Measurements from ENCODE around the gene CDCA4.
A peak's percentile ranks its signal among the peaks of the same experiment; 100 is the strongest.

The CDCA4 gene

DNA sequence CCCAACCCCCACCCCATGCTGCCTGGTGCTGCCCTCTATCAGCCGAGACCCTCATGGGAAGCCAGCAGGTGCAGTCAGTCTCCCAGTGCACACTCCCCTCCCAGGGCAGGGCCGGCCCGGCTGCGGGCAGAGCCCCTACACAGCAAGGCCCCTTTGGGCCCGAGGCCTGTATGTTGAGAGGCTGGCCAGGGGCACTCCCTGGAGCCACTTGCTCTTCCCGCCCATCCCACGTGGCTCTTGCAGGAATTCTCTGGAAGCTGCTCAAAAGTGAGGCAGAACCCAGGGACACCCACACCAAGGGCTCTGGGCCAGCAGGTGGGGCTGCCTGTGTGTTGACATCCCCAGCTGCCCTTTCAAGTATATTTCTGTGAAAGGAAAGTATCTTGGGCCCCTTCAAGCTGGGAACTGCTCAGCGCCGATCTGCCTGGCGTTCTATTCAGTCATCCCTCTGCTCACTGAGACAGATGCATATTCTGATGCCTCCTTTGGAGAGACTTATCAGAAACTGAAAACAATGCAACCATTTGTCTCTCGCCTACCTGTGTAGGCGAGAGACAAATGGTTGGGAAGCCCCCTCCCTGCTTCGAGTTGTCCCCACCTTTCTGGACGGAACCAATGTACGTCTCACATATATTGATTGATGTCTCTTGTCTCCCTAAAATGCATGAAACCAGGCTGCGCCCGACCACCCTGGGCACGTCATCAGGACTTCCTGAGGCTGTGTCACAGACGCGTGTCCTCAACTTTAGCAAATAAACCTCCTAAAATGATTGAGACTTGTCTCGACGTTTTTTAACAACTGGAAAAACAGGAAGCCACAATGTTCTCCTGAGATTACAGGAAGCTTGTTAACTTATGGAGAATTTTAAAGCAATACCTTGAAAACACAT, 38.4 kb upstream of the CDCA4 start:
- H3K79me2 ChIP-seq (ENCODE audit: control insufficient read depth, insufficient read depth, low read length, poor library complexity) = peaks cover 1% of the 10 kb centered on the region
- no peak overlapping the region for H3K9ac ChIP-seq (ENCODE audit: low read length)
- no peak overlapping the region for H3K4me3 ChIP-seq (ENCODE audit: low read depth, low read length)
- no peak overlapping the region for H4K8ac ChIP-seq (ENCODE audit: low read depth, low read length)
- no peak overlapping the region for H2AK5ac ChIP-seq (ENCODE audit: low read length)
- no peak overlapping the region for H3K4ac ChIP-seq (ENCODE audit: low read depth, low read length)
- no peak overlapping the region for H4K91ac ChIP-seq (ENCODE audit: low read depth, low read length)
- no peaks in the 10 kb centered on the region for H3K36me3 ChIP-seq (ENCODE audit: control insufficient read depth in 1 of 2, insufficient read depth in 2 of 2, low read length in 2 of 2)
- no peak overlapping the region for H3K23ac ChIP-seq (ENCODE audit: low read length)
- H4K12ac ChIP-seq (ENCODE audit: low read depth, low read length) = no peak overlapping the region
- no peak overlapping the region for H2AFZ ChIP-seq (ENCODE audit: insufficient read depth, low read length, poor library complexity)
- no peak overlapping the region for H2BK12ac ChIP-seq (ENCODE audit: low read length)
- no peak overlapping the region for H3K18ac ChIP-seq (ENCODE audit: low read length)
- H2BK5ac ChIP-seq (ENCODE audit: low read depth, low read length, poor library complexity) = no peak overlapping the region
- no CpG with 5 or more reads among the region's 22 CpGs for WGBS (ENCODE audit: extremely low coverage, insufficient coverage, insufficient read length)
- no peak overlapping the region for H3K27ac ChIP-seq (ENCODE audit: low read depth, low read length)
- H3K4me1 ChIP-seq (ENCODE audit: control insufficient read depth in 1 of 2, insufficient read depth in 2 of 2, low read length in 2 of 2) = no peaks in the 10 kb centered on the region
- no peak overlapping the region for H3K14ac ChIP-seq (ENCODE audit: low read length)
- H3K9me3 ChIP-seq (ENCODE audit: insufficient read depth, low read depth, low read length) = no peaks in the 10 kb centered on the region
- no peaks in the 10 kb centered on the region for H3K79me1 ChIP-seq (ENCODE audit: low read length)
- H3K27me3 ChIP-seq (ENCODE audit: insufficient read depth, low read length) = peaks cover 11% of the 10 kb centered on the region
- peak; percentile 92 to 94 for DNase-seq
- H2BK120ac ChIP-seq (ENCODE audit: insufficient read depth, low read length, poor library complexity) = no peak overlapping the region
- H3K4me2 ChIP-seq (ENCODE audit: low read length) = no peak overlapping the region

DNA sequence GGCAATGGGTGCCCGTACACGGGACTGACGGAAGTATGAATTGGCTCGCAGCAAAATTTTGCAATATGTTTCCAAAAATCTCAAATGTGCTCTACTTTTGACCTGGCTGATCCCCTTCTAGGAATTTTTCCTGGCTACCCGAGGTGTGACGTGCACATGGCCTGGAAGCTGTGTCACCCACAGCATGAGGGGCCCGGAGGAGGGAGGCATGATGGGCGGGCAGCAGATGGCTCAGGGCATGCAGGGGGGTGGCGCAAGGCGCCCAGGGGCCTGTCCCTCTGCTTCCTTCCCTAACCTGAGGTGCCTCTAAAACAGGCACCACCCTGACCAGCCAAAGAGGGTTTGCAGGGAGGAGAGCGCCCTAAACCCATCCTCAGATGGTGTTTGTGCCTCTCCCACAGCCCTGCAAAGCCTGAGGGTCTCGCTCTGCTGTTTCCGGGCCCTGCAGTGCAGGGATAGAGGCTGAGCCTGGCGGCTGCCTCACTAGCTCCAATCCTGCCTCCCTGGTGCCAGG, 37.7 kb upstream of the CDCA4 start:
- WGBS (ENCODE audit: extremely low coverage, insufficient coverage, insufficient read length) = no CpG with 5 or more reads among the region's 14 CpGs
- H3K4me1 ChIP-seq (ENCODE audit: control insufficient read depth in 1 of 2, insufficient read depth in 2 of 2, low read length in 2 of 2) = no peaks in the 10 kb centered on the region
- DNase-seq = peak; percentile 98 to 99

DNA sequence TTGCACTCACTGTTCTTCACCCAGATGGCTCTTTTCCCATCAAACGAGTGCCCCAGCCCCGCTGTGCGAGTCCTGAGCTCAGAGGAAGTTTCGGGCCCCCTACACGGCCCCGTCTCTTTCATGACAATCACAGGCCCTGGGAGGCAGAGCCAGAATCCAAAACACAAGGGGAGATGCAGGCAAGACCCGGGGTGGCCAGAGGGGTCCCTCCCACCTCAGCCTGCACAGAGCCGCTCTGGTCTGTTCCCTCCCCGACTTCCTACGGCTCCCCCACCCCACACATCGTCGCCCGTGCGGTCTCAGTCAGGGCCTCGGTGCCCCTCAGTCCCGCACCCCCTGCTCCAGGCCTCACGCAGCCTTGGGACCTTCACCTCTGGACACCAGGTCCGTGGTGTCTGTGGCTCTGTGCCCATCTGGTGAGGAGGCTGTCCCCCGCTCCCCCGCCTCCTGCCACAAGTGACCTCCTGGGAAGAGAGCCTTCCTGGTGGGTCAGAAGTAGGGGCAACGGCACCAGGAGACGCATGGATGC, 35.5 kb upstream of the CDCA4 start:
- Histone ChIP-seq H3K4me1 (ENCODE audit: control insufficient read depth in 1 of 2, insufficient read depth in 2 of 2, low read length in 2 of 2) (no peaks in the 10 kb centered on the region), H4K8ac (ENCODE audit: low read depth, low read length) (no peak overlapping the region), H3K79me2 (ENCODE audit: control insufficient read depth, insufficient read depth, low read length, poor library complexity) (peaks cover 1% of the 10 kb centered on the region), H2BK120ac (ENCODE audit: insufficient read depth, low read length, poor library complexity) (no peak overlapping the region), H3K14ac (ENCODE audit: low read length) (no peak overlapping the region), H2AK5ac (ENCODE audit: low read length) (no peak overlapping the region), H3K4ac (ENCODE audit: low read depth, low read length) (no peak overlapping the region), H2AFZ (ENCODE audit: insufficient read depth, low read length, poor library complexity) (no peak overlapping the region), H2BK5ac (ENCODE audit: low read depth, low read length, poor library complexity) (no peak overlapping the region), H3K27ac (ENCODE audit: low read depth, low read length) (no peak overlapping the region), H3K9ac (ENCODE audit: low read length) (no peak overlapping the region), H2BK12ac (ENCODE audit: low read length) (no peak overlapping the region), H3K4me3 (ENCODE audit: low read depth, low read length) (no peak overlapping the region), H3K27me3 (ENCODE audit: insufficient read depth, low read length) (peaks cover 11% of the 10 kb centered on the region), H3K36me3 (ENCODE audit: control insufficient read depth in 1 of 2, insufficient read depth in 2 of 2, low read length in 2 of 2) (no peaks in the 10 kb centered on the region), H3K4me2 (ENCODE audit: low read length) (no peak overlapping the region), H3K9me3 (ENCODE audit: insufficient read depth, low read depth, low read length) (peaks cover 3% of the 10 kb centered on the region), H3K79me1 (ENCODE audit: low read length) (no peaks in the 10 kb centered on the region), H3K23ac (ENCODE audit: low read length) (no peak overlapping the region), H4K91ac (ENCODE audit: low read depth, low read length) (no peak overlapping the region), H4K12ac (ENCODE audit: low read depth, low read length) (no peak overlapping the region), H3K18ac (ENCODE audit: low read length) (no peak overlapping the region)
- WGBS (ENCODE audit: extremely low coverage, insufficient coverage, insufficient read length) = no CpG with 5 or more reads among the region's 22 CpGs
- DNase-seq = no peak

More for the DNA sequence above, 37.7 kb upstream of the CDCA4 start:
- Histone ChIP-seq H3K4ac (ENCODE audit: low read depth, low read length) (no peak overlapping the region), H4K91ac (ENCODE audit: low read depth, low read length) (no peak overlapping the region), H3K36me3 (ENCODE audit: control insufficient read depth in 1 of 2, insufficient read depth in 2 of 2, low read length in 2 of 2) (no peaks in the 10 kb centered on the region), H4K8ac (ENCODE audit: low read depth, low read length) (no peak overlapping the region), H2BK12ac (ENCODE audit: low read length) (no peak overlapping the region), H3K27ac (ENCODE audit: low read depth, low read length) (no peak overlapping the region), H2AFZ (ENCODE audit: insufficient read depth, low read length, poor library complexity) (no peak overlapping the region), H3K18ac (ENCODE audit: low read length) (no peak overlapping the region), H2AK5ac (ENCODE audit: low read length) (no peak overlapping the region), H2BK5ac (ENCODE audit: low read depth, low read length, poor library complexity) (no peak overlapping the region), H2BK120ac (ENCODE audit: insufficient read depth, low read length, poor library complexity) (no peak overlapping the region), H4K12ac (ENCODE audit: low read depth, low read length) (no peak overlapping the region), H3K9ac (ENCODE audit: low read length) (no peak overlapping the region), H3K14ac (ENCODE audit: low read length) (no peak overlapping the region), H3K23ac (ENCODE audit: low read length) (no peak overlapping the region), H3K4me3 (ENCODE audit: low read depth, low read length) (no peak overlapping the region), H3K79me2 (ENCODE audit: control insufficient read depth, insufficient read depth, low read length, poor library complexity) (peaks cover 1% of the 10 kb centered on the region), H3K4me2 (ENCODE audit: low read length) (no peak overlapping the region), H3K9me3 (ENCODE audit: insufficient read depth, low read depth, low read length) (no peaks in the 10 kb centered on the region), H3K79me1 (ENCODE audit: low read length) (no peaks in the 10 kb centered on the region), H3K27me3 (ENCODE audit: insufficient read depth, low read length) (peaks cover 11% of the 10 kb centered on the region)

DNA sequence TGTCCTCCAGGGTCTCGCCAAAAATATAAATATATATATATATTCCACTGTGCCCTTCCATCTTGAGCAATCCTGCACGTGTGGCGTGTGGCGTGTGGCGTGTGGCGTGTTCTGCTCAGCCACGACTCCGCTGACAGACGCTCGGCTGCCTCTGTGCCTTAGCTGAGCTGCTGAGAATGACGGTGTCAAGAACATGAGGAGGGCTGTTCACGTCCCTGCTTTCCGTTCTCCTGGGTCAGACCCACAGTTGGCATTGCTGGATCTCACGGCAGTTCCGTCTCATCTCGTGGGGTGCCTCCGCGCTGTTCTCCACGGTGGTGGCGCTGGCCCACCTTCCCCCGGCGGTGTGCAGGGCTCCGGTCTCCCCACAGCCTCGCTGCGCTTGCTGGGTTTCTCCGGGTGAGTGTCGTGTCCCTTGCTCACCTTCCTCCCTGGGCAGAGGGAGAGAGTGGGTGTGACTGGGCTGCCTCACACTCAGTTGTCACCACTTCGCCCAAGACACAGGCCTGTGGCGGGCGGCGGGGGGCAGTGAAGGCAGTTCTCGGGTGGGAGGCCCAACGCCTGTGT, 34.9 kb upstream of the CDCA4 start:
- H3K4me3 ChIP-seq (ENCODE audit: low read depth, low read length) = no peak overlapping the region
- no peak overlapping the region for H3K9ac ChIP-seq (ENCODE audit: low read length)
- H3K27me3 ChIP-seq (ENCODE audit: insufficient read depth, low read length) = peaks cover 11% of the 10 kb centered on the region
- no peak overlapping the region for H3K4ac ChIP-seq (ENCODE audit: low read depth, low read length)
- no peak overlapping the region for H3K23ac ChIP-seq (ENCODE audit: low read length)
- no peak overlapping the region for H4K8ac ChIP-seq (ENCODE audit: low read depth, low read length)
- H3K79me1 ChIP-seq (ENCODE audit: low read length) = no peaks in the 10 kb centered on the region
- no peak overlapping the region for H2BK120ac ChIP-seq (ENCODE audit: insufficient read depth, low read length, poor library complexity)
- no peak overlapping the region for H2AK5ac ChIP-seq (ENCODE audit: low read length)
- H4K12ac ChIP-seq (ENCODE audit: low read depth, low read length) = no peak overlapping the region
- no peak overlapping the region for H2AFZ ChIP-seq (ENCODE audit: insufficient read depth, low read length, poor library complexity)
- WGBS (ENCODE audit: extremely low coverage, insufficient coverage, insufficient read length) = no CpG with 5 or more reads among the region's 33 CpGs
- H3K18ac ChIP-seq (ENCODE audit: low read length) = no peak overlapping the region
- no peak overlapping the region for H2BK12ac ChIP-seq (ENCODE audit: low read length)
- H3K4me2 ChIP-seq (ENCODE audit: low read length) = no peak overlapping the region
- peaks cover 3% of the 10 kb centered on the region for H3K9me3 ChIP-seq (ENCODE audit: insufficient read depth, low read depth, low read length)
- no peak overlapping the region for H3K14ac ChIP-seq (ENCODE audit: low read length)
- no peak overlapping the region for H2BK5ac ChIP-seq (ENCODE audit: low read depth, low read length, poor library complexity)
- DNase-seq = no peak
- no peak overlapping the region for H3K27ac ChIP-seq (ENCODE audit: low read depth, low read length)
- no peaks in the 10 kb centered on the region for H3K4me1 ChIP-seq (ENCODE audit: control insufficient read depth in 1 of 2, insufficient read depth in 2 of 2, low read length in 2 of 2)
- no peaks in the 10 kb centered on the region for H3K36me3 ChIP-seq (ENCODE audit: control insufficient read depth in 1 of 2, insufficient read depth in 2 of 2, low read length in 2 of 2)
- peaks cover 1% of the 10 kb centered on the region for H3K79me2 ChIP-seq (ENCODE audit: control insufficient read depth, insufficient read depth, low read length, poor library complexity)
- no peak overlapping the region for H4K91ac ChIP-seq (ENCODE audit: low read depth, low read length)

All from trophoblast cell (in vitro differentiated cells and primary cell).